Right lobe of liver (tissue), 4 donors: Measurements from ENCODE around the gene TM9SF1.

Experiments used
- POLR2A ChIP-seq: fragments of 450-650 bp; IDR thresholded peaks from one replicate; pipeline ENCODE4 v1.6.1; 2017; ENCODE audit warnings: antibody characterized with exemption, mild to moderate bottlenecking
- TF ChIP-seq, protein P1 (sequence below), 4 donors: fragments of 200-600 bp in 3 of 4; fragments of 450-650 bp in 1 of 4; IDR thresholded peaks; one replicate each; pipeline versions ENCODE4 v1.5.1 to v1.8.0; 2016 to 2022; ENCODE audit warnings: antibody characterized with exemption in 4 of 4, mild to moderate bottlenecking in 2 of 4
- donor health status: DM: no; HTN: no; CAD: no.
- donor health status: DM: no; HTN: no; CAD: no.
- donor health status: DM: no; HTN: yes; CAD: no.

DNA sequence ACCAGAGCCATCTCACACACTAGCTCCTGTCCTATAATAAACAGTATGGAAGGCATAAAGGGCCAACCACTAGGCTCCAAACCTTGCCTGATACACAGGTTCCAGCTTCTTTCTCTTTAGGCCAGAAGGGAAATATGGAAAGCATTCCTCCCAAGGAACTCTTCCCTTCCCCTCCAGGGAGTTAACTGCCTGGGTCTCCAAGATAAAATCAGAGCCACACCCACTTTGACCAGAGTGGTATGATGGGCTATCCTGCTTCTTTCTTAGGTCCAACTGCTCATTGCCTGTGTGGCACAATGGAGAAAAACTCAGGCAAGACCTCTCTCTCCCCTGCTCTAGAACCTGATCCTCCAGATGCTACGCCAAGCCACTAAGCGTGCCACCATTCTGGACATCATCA, 12.4 kb upstream of the TM9SF1 start:
- TF ChIP-seq, protein P1, sequence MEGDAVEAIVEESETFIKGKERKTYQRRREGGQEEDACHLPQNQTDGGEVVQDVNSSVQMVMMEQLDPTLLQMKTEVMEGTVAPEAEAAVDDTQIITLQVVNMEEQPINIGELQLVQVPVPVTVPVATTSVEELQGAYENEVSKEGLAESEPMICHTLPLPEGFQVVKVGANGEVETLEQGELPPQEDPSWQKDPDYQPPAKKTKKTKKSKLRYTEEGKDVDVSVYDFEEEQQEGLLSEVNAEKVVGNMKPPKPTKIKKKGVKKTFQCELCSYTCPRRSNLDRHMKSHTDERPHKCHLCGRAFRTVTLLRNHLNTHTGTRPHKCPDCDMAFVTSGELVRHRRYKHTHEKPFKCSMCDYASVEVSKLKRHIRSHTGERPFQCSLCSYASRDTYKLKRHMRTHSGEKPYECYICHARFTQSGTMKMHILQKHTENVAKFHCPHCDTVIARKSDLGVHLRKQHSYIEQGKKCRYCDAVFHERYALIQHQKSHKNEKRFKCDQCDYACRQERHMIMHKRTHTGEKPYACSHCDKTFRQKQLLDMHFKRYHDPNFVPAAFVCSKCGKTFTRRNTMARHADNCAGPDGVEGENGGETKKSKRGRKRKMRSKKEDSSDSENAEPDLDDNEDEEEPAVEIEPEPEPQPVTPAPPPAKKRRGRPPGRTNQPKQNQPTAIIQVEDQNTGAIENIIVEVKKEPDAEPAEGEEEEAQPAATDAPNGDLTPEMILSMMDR (IDR thresholded peaks at IDR 0.05): no peak
- TF ChIP-seq POLR2A: no peak
